ENCODE measurements around the gene FUT3. TPM values are rescaled to one million over a fixed set of nuclear protein-coding genes. Genes with fewer than 3 reads are reported as not detected.
A peak's percentile ranks its signal among the peaks of the same experiment; 100 is the strongest.

Gene FUT3
- total RNA-seq, 1 experiment from 2014 or later, result 15.6 TPM

DNA sequence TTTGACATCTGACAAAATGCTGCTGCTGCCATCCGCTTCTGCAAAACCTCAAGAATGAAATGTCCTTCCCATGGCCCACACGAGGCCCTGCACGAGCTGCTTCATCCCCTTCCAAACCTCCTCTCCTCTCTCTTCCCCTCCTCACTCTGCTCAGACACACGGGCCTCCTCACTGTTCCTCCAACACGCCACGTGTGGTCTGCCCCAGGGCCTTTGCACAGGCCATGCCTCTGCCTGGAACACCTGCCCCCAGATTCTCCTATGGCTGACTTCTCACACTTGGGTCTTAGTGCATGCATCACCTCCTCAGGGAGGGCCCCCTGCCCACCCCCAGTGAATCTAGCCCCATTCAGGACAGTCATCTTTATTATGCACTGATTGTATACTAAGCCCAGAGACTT lies 30.5 kb downstream of the FUT3 start:
- H3K9me3 Mint-ChIP-seq (ENCODE audit: low read depth, unreplicated experiment), result no peaks in the 10 kb centered on the region
- no peak for DNase-seq
- H3K36me3 Mint-ChIP-seq (ENCODE audit: insufficient read depth, unreplicated experiment), result peaks cover 9% of the 10 kb centered on the region
- intact Hi-C loops (cut with micrococcal nuclease; ENCODE audit: unreplicated experiment), result no loop called here
- peaks cover 32% of the 10 kb centered on the region for H3K4me1 Mint-ChIP-seq (ENCODE audit: low read depth, unreplicated experiment)
- H3K27ac Mint-ChIP-seq (ENCODE audit: unreplicated experiment), result no peak overlapping the region
- TF ChIP-seq, protein P1, sequence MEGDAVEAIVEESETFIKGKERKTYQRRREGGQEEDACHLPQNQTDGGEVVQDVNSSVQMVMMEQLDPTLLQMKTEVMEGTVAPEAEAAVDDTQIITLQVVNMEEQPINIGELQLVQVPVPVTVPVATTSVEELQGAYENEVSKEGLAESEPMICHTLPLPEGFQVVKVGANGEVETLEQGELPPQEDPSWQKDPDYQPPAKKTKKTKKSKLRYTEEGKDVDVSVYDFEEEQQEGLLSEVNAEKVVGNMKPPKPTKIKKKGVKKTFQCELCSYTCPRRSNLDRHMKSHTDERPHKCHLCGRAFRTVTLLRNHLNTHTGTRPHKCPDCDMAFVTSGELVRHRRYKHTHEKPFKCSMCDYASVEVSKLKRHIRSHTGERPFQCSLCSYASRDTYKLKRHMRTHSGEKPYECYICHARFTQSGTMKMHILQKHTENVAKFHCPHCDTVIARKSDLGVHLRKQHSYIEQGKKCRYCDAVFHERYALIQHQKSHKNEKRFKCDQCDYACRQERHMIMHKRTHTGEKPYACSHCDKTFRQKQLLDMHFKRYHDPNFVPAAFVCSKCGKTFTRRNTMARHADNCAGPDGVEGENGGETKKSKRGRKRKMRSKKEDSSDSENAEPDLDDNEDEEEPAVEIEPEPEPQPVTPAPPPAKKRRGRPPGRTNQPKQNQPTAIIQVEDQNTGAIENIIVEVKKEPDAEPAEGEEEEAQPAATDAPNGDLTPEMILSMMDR (IDR thresholded peaks at IDR 0.05; ENCODE audit: unreplicated experiment), result no peak
- BruUV-seq (replicated peaks), result no TSS peak
- CTCF ChIA-PET, result no interaction called here
- H3K27me3 Mint-ChIP-seq (ENCODE audit: unreplicated experiment), result no peaks in the 10 kb centered on the region
- H3K4me3 Mint-ChIP-seq (ENCODE audit: low read depth, unreplicated experiment), result no peak overlapping the region

DNA sequence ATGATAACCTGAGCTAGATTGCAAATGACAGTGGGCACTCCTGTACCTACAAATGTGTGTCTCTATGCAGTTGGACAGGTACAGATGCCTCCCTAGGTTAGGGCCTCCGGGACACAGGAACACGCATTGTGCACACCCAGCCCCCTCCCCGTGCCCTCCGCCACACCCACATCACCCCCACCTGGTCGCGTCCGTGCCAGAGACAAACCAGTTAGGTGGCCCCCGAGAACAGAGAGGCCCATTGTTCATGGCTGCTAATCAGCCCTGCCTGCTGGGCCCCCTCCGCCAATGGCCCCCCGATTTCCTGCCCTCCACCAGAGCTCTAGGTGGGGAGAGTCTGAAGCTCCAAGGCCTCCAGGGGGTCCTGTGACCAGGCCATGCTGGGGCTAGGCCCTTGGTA lies 32.7 kb downstream of the FUT3 start:
- Mint-ChIP-seq H3K4me3 (ENCODE audit: low read depth, unreplicated experiment) (no peak overlapping the region), H3K9me3 (ENCODE audit: low read depth, unreplicated experiment) (no peaks in the 10 kb centered on the region), H3K36me3 (ENCODE audit: insufficient read depth, unreplicated experiment) (peaks cover 9% of the 10 kb centered on the region), H3K4me1 (ENCODE audit: low read depth, unreplicated experiment) (peaks cover 32% of the 10 kb centered on the region), H3K27me3 (ENCODE audit: unreplicated experiment) (no peaks in the 10 kb centered on the region), H3K27ac (ENCODE audit: unreplicated experiment) (peak overlapping the region; percentile 53)
- intact Hi-C loops (cut with micrococcal nuclease; ENCODE audit: unreplicated experiment), result no loop called here
- TF ChIP-seq, protein P1 (IDR thresholded peaks at IDR 0.05; ENCODE audit: unreplicated experiment), result no peak
- peak; percentile 78 for DNase-seq
- BruUV-seq (replicated peaks), result no TSS peak
- CTCF ChIA-PET, result interaction anchor here (0.6 kb wide), 1 partner anchor 42 kb away, joined by 4 read pairs; no protein-coding TSS in a partner anchor

DNA sequence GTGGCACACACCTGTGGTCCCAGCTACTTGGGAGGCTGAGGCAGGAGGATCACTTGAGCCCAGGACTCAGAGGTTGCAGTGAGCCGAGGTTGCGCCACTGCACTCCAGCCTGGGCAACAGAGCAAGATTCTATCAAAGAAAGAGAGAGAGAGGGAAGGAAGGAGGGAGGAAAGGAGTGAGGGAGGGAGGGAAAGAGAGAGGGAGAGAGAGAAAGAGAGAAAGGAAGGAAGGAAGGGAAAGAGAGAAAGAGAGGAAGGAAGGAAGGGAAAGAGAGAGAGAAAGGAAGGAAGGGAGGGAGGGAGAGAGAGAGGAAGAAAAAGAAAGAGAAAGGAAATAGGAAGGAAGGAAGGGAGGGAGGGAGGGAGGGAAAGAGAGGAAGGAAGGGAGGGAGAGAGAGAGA lies 34.0 kb downstream of the FUT3 start:
- CTCF ChIA-PET, result no interaction called here
- no peak for DNase-seq
- Mint-ChIP-seq H3K4me3 (ENCODE audit: low read depth, unreplicated experiment) (no peak overlapping the region), H3K9me3 (ENCODE audit: low read depth, unreplicated experiment) (no peaks in the 10 kb centered on the region), H3K27ac (ENCODE audit: unreplicated experiment) (no peak overlapping the region), H3K36me3 (ENCODE audit: insufficient read depth, unreplicated experiment) (peaks cover 9% of the 10 kb centered on the region), H3K27me3 (ENCODE audit: unreplicated experiment) (no peaks in the 10 kb centered on the region), H3K4me1 (ENCODE audit: low read depth, unreplicated experiment) (peaks cover 23% of the 10 kb centered on the region)
- intact Hi-C loops (cut with micrococcal nuclease; ENCODE audit: unreplicated experiment), result no loop called here
- BruUV-seq (replicated peaks), result no TSS peak
- TF ChIP-seq, protein P1 (IDR thresholded peaks at IDR 0.05; ENCODE audit: unreplicated experiment), result no peak

DNA sequence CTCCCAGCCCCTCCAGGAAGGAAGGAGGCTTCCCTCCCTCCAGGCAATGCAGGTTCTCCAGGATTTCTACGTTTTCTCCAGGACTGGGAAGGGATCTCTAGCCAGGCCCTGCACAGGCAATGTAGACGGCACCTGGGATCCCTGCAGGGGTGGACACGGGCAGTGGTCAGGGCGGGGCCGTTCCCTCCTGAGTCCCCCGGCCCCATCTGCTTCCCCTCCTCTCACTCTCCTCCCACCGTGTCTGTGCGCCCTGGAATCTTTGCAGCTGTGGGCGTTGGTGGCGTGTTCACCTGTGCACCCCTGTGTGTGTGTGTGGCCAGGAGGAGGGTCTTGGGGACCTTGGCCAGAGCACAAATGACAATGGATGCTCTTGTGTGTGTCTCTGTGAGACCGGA lies 36.4 kb downstream of the FUT3 start:
- no peak overlapping the region for H3K4me3 Mint-ChIP-seq (ENCODE audit: low read depth, unreplicated experiment)
- no peak for DNase-seq
- CTCF ChIA-PET, result interaction anchor here (1.0 kb wide), 1 partner anchor 32 kb away, joined by 3 read pairs; no protein-coding TSS in a partner anchor
- no peak overlapping the region for H3K27ac Mint-ChIP-seq (ENCODE audit: unreplicated experiment)
- TF ChIP-seq, protein P1 (IDR thresholded peaks at IDR 0.05; ENCODE audit: unreplicated experiment), result no peak
- H3K27me3 Mint-ChIP-seq (ENCODE audit: unreplicated experiment), result no peaks in the 10 kb centered on the region
- H3K36me3 Mint-ChIP-seq (ENCODE audit: insufficient read depth, unreplicated experiment), result peaks cover 5% of the 10 kb centered on the region
- no peaks in the 10 kb centered on the region for H3K9me3 Mint-ChIP-seq (ENCODE audit: low read depth, unreplicated experiment)
- intact Hi-C loops (cut with micrococcal nuclease; ENCODE audit: unreplicated experiment), result no loop called here
- no TSS peak for BruUV-seq (replicated peaks)
- peaks cover 23% of the 10 kb centered on the region for H3K4me1 Mint-ChIP-seq (ENCODE audit: low read depth, unreplicated experiment)
